HFFc6 (cell line): ENCODE data around the gene MRGPRG. TPM values are rescaled to one million over a fixed set of nuclear protein-coding genes. Genes with fewer than 3 reads are reported as not detected.

Experiments
- DNase-seq: peaks from one replicate; pipeline ENCODE4 v3.0.0-alpha.2; 2018
- H3K27ac Mint-ChIP-seq: 2 replicates; pipeline ENCODE4 v1.8.0; 2020; ENCODE audit warnings: mild to moderate bottlenecking, mixed read lengths
- H3K27me3 Mint-ChIP-seq: 2 replicates; pipeline ENCODE4 v1.8.0; 2021; ENCODE audit warnings: mild to moderate bottlenecking, moderate library complexity, mixed read lengths; ENCODE audit not compliant: insufficient read depth
- H3K36me3 Mint-ChIP-seq: 2 replicates; pipeline ENCODE4 v1.8.0; 2021; ENCODE audit warnings: low read depth, mixed read lengths
- H3K4me1 Mint-ChIP-seq: 2 replicates; pipeline ENCODE4 v1.8.0; 2020; ENCODE audit warnings: low read depth, mixed read lengths
- H3K4me3 Mint-ChIP-seq: 2 replicates; pipeline ENCODE4 v1.8.0; 2020; ENCODE audit warnings: mild to moderate bottlenecking, moderate library complexity, mixed read lengths
- H3K9me3 Mint-ChIP-seq: 2 replicates; pipeline ENCODE4 v1.8.0; 2020; ENCODE audit warnings: mild to moderate bottlenecking, mixed read lengths
- total RNA-seq, 6 experiments: library from RNA; stranded (reverse); fragmentation: NEBNext Ultra II Directional; extraction: Animal tissue kit (Norgen Biotek cat#: 25700); gene quantifications; 2 replicates in 1 of 6; 3 replicates in 5 of 6; pipeline ENCODE4 v1.2.3, GENCODE V29; 2021
- TF ChIP-seq, protein P1 (sequence below): fragments of 200-600 bp; sonication (generic); IDR thresholded peaks from 2 replicates; pipeline ENCODE4 v1.5.0; 2021; ENCODE audit warnings: antibody characterized with exemption, mild to moderate bottlenecking

MRGPRG gene
- total RNA-seq, 6 experiments from 2014 or later = not detected

DNA sequence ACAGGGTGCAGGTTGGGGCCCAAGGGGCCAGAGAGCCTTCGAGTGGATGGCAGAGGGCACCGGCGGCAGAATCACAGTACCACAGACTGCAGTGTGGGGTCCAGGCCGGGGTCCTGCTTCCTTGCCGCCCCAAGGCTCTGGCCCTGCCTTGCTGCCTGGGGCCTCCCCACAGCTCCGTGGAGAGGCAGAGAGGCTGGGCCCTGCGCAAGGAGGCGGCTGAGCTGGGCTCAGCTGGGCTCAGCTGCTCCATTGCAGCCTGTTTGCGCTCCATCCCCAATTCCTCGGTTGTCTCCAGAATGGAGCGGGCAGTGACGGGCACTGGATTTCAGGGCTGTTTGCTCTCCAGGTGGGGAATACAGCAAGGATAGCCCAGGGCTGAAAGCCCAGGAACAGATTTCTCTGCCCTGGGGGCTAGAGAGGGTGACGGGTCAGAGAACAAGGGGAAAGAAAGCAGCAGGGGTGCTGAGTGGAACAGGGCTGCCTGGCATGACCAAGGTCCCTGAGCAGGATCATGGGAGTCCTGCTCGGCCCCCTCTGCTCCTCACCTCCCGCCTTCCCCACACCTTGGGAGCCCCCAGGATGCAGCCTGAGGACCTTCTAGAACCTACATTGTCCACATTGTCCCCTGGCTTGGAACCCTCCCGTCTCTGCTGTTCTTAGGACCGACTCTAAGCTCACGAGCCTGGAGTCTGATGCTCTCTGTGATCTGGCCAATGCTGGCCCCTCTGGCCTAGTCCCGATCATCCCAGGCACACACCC, 18.9 kb downstream of the MRGPRG start:
- peaks cover 30% of the 10 kb centered on the region for H3K27me3 Mint-ChIP-seq
- TF ChIP-seq, protein P1, sequence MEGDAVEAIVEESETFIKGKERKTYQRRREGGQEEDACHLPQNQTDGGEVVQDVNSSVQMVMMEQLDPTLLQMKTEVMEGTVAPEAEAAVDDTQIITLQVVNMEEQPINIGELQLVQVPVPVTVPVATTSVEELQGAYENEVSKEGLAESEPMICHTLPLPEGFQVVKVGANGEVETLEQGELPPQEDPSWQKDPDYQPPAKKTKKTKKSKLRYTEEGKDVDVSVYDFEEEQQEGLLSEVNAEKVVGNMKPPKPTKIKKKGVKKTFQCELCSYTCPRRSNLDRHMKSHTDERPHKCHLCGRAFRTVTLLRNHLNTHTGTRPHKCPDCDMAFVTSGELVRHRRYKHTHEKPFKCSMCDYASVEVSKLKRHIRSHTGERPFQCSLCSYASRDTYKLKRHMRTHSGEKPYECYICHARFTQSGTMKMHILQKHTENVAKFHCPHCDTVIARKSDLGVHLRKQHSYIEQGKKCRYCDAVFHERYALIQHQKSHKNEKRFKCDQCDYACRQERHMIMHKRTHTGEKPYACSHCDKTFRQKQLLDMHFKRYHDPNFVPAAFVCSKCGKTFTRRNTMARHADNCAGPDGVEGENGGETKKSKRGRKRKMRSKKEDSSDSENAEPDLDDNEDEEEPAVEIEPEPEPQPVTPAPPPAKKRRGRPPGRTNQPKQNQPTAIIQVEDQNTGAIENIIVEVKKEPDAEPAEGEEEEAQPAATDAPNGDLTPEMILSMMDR = no peak
- no peak overlapping the region for H3K4me3 Mint-ChIP-seq
- no peak for DNase-seq
- no peak overlapping the region for H3K27ac Mint-ChIP-seq
- H3K4me1 Mint-ChIP-seq = no peaks in the 10 kb centered on the region
- no peaks in the 10 kb centered on the region for H3K36me3 Mint-ChIP-seq
- H3K9me3 Mint-ChIP-seq = no peaks in the 10 kb centered on the region

- DNase-seq = no peak
- no peaks in the 10 kb centered on the region for H3K9me3 Mint-ChIP-seq
- no peaks in the 10 kb centered on the region for H3K4me1 Mint-ChIP-seq
- no peak overlapping the region for H3K27ac Mint-ChIP-seq
- H3K4me3 Mint-ChIP-seq = no peak overlapping the region
- H3K36me3 Mint-ChIP-seq = no peaks in the 10 kb centered on the region
- peaks cover 31% of the 10 kb centered on the region for H3K27me3 Mint-ChIP-seq
- TF ChIP-seq, protein P1 = no peak
These were observed 19.8 kb downstream of the MRGPRG start for GRCh38 chr11:3198815-3199214.

DNA sequence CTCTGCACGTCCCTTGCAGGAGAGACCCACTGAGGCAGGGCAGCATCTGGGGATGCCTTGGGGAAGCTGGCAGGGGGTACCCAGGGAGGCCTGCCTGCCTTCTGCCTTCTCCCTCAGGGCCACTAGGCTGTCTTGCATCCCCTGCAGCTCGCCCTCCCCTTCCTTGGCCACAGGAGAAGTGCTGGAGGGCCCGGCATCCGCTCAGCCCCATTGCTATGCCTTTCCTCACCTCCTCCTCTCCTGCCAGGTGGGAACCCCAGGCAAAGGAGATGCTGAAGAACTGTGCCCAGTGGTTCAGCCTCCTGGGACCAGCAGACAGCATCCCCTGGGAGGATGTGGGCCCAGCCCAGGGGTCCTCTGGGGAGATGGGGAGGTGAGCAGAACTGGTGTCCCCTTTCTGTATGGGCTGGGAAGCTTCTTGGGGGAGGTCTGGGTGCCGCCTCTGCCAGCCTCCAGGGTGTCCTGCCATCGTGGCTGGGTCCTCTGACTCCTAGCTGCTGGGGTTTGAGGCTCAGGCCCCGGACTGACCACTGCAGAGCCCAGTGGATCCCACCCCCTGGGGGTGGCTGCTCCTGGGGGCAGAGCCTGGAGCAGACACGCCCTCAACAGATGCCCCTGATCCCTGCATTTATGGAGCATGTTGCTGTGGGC, 20.6 kb downstream of the MRGPRG start:
- peaks cover 30% of the 10 kb centered on the region for H3K27me3 Mint-ChIP-seq
- no peaks in the 10 kb centered on the region for H3K9me3 Mint-ChIP-seq
- no peaks in the 10 kb centered on the region for H3K4me1 Mint-ChIP-seq
- DNase-seq = no peak
- H3K27ac Mint-ChIP-seq = no peak overlapping the region
- TF ChIP-seq, protein P1 = no peak
- H3K4me3 Mint-ChIP-seq = no peak overlapping the region
- no peaks in the 10 kb centered on the region for H3K36me3 Mint-ChIP-seq

DNA sequence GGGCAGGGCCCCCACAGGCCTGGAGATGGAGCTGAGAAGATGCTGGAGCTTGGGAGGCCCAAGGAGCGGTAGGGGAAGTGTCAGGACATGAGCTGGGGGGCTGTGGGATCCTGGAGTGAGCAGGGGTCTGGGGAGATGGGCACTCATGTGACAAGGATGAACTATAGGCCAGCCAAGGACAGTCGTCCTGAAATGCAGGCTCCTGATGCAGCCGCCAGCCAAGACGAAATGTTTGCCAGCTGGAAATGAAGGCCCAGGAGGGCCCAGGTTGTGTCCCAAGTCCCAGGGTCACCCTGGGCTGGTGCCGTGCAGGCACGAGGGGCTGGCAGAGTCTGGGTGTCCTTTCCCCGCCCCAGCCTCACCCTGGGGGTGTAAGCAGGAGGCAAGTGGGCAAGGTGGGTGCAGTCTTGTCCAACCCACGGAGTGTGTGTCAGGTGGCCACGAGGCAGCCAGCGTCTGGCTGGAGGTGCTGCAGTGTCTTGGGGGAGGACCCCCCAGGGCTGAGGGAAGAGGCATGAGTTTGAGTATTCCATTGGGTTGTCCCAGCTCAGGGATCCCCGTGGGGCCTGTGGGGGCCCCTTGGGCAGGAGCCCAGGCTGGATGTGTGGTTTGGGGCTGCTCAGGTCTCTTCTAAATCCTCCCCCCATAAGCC, 21.4 kb downstream of the MRGPRG start:
- Mint-ChIP-seq H3K27ac (no peak overlapping the region), H3K9me3 (no peaks in the 10 kb centered on the region), H3K4me1 (no peaks in the 10 kb centered on the region), H3K36me3 (no peaks in the 10 kb centered on the region), H3K27me3 (peaks cover 26% of the 10 kb centered on the region), H3K4me3 (no peak overlapping the region)
- TF ChIP-seq, protein P1 = no peak
- DNase-seq = no peak

GRCh38 chr11:3196161-3197043, 22.2 kb downstream of the MRGPRG start:
- Mint-ChIP-seq H3K27ac (no peak overlapping the region), H3K36me3 (no peaks in the 10 kb centered on the region), H3K9me3 (no peaks in the 10 kb centered on the region), H3K27me3 (peaks cover 29% of the 10 kb centered on the region), H3K4me3 (no peak overlapping the region), H3K4me1 (no peaks in the 10 kb centered on the region)
- TF ChIP-seq, protein P1 = no peak
- DNase-seq = no peak
